Retinal pigment epithelial cell (primary cell): ENCODE data around the gene IDI2.
"Not testable (repeated sequence)": the region's sequence is repeated elsewhere in the genome, so short reads cannot be mapped to it uniquely, and the experiment has no call there.

Source experiments
- DNase-seq: peaks from one replicate; pipeline ENCODE4 v3.0.0-alpha.2; 2010; ENCODE audit warnings: low read depth
- H3K4me3 ChIP-seq: 2 replicates; pipeline ENCODE4 v1.5.1; 2011; ENCODE audit warnings: mild to moderate bottlenecking, low read length, control low read depth, moderate library complexity
- CTCF ChIP-seq: conservative IDR thresholded peaks from 2 replicates; pipeline ENCODE4 v1.5.1; 2011; ENCODE audit warnings: low read depth, low read length, control low read depth, inconsistent platforms

The IDI2 gene

GRCh38 chr10:1025683-1026082, at the start of gene IDI2:
Gene IDI2 (minus strand): TSS chr10:1025859. CDS start chr10:1024723, 1,136 bp downstream.
- no peak for TF ChIP-seq CTCF
- no peak for DNase-seq
- H3K4me3 ChIP-seq = no peak within 1 kb of the TSS

- TF ChIP-seq CTCF = peak; percentile 36
- no peak overlapping the region for H3K4me3 ChIP-seq
- DNase-seq = no peak
Measured at GRCh38 chr10:1074748-1075308, 49.2 kb upstream of the IDI2 start.

GRCh38 chr10:1074052-1074747, 48.5 kb upstream of the IDI2 start:
- TF ChIP-seq CTCF = peak; percentile 27
- no peak overlapping the region for H3K4me3 ChIP-seq
- DNase-seq = no peak

GRCh38 chr10:1070919-1071318, 45.3 kb upstream of the IDI2 start:
- no peak for DNase-seq
- H3K4me3 ChIP-seq = no peak overlapping the region
- TF ChIP-seq CTCF = no peak

- H3K4me3 ChIP-seq = no peak overlapping the region
- TF ChIP-seq CTCF = no peak
- DNase-seq = no peak
Measured at GRCh38 chr10:1068380-1069361, 43.0 kb upstream of the IDI2 start.

GRCh38 chr10:1066734-1067133, 41.1 kb upstream of the IDI2 start:
- H3K4me3 ChIP-seq, DNase-seq: not testable (repeated sequence)

- no peak overlapping the region for H3K4me3 ChIP-seq
- DNase-seq = no peak
- TF ChIP-seq CTCF = no peak
Measured at GRCh38 chr10:1064964-1065247, 39.2 kb upstream of the IDI2 start.
